DOHH2 (cell line): ENCODE measurements around the gene VIL1.

Source experiments
- H3F3A ChIP-seq: fragments of 200-600 bp; sonication (generic), shearing (Covaris generic); 2 replicates; pipeline ENCODE4 v1.6.0; 2016; ENCODE audit warnings: antibody characterized with exemption, mild to moderate bottlenecking; ENCODE audit not compliant: control insufficient read depth, insufficient read depth
- H3K27ac ChIP-seq: fragments of 200-600 bp; sonication (generic); 2 replicates; pipeline ENCODE4 v1.5.1; 2014; ENCODE audit warnings: low read depth, mild to moderate bottlenecking, low read length, moderate library complexity
- H3K27me3 ChIP-seq: fragments of 200-600 bp; sonication (generic); 2 replicates; pipeline ENCODE4 v1.6.1; 2014; ENCODE audit warnings: mild to moderate bottlenecking, low read length, mixed read lengths; ENCODE audit not compliant: control insufficient read depth
- H3K36me3 ChIP-seq: fragments of 200-600 bp; sonication (generic); 2 replicates; pipeline ENCODE4 v1.6.1; 2014; ENCODE audit warnings: mild to moderate bottlenecking, low read length, moderate library complexity, mixed read lengths; ENCODE audit not compliant: control insufficient read depth
- H3K4me1 ChIP-seq: fragments of 200-600 bp; sonication (generic); 2 replicates; pipeline ENCODE4 v1.6.1; 2014; ENCODE audit warnings: mild to moderate bottlenecking, low read length, mixed read lengths; ENCODE audit not compliant: control insufficient read depth
- H3K4me2 ChIP-seq: fragments of 200-600 bp; sonication (generic); 2 replicates; pipeline ENCODE4 v1.6.0; 2014; ENCODE audit warnings: mild to moderate bottlenecking, low read length, moderate library complexity
- H3K4me3 ChIP-seq: fragments of 200-600 bp; sonication (generic); 2 replicates; pipeline ENCODE4 v1.5.1; 2014; ENCODE audit warnings: mild to moderate bottlenecking, low read length, mixed read lengths
- H3K79me2 ChIP-seq: fragments of 200-600 bp; sonication (generic); 2 replicates; pipeline ENCODE4 v1.6.1; 2014; ENCODE audit warnings: mild to moderate bottlenecking, low read length, mixed read lengths; ENCODE audit not compliant: control insufficient read depth
- H3K9me2 ChIP-seq: fragments of 200-600 bp; sonication (generic); replicated peaks from 2 replicates; pipeline ENCODE4 v1.6.1; 2014; ENCODE audit warnings: mild to moderate bottlenecking, low read length, mixed read lengths; ENCODE audit not compliant: control insufficient read depth
- H3K9me3 ChIP-seq: fragments of 200-600 bp; sonication (generic); 2 replicates; pipeline ENCODE4 v1.6.1; 2014; ENCODE audit warnings: antibody characterized with exemption, low read length, mixed read lengths; ENCODE audit not compliant: control insufficient read depth, insufficient read depth
- H4K20me1 ChIP-seq: fragments of 200-600 bp; sonication (generic); 2 replicates; pipeline ENCODE4 v1.6.0; 2014; ENCODE audit warnings: low read depth, mild to moderate bottlenecking, antibody characterized with exemption, low read length, moderate library complexity; ENCODE audit not compliant: control insufficient read depth, insufficient read depth
- CTCF ChIP-seq: fragments of 200-600 bp; sonication (generic); IDR thresholded peaks from one replicate; pipeline ENCODE4 v1.5.1; 2014; ENCODE audit warnings: antibody characterized with exemption, mild to moderate bottlenecking, low read depth, low read length; ENCODE audit not compliant: poor library complexity, severe bottlenecking
- EZH2phosphoT487 ChIP-seq: fragments of 200-600 bp; sonication (generic); IDR thresholded peaks from 2 replicates; pipeline ENCODE4 v1.6.1; 2017; ENCODE audit warnings: borderline replicate concordance, mild to moderate bottlenecking, antibody characterized with exemption, low read length, moderate library complexity, mixed read lengths

Gene VIL1

GRCh38 chr2:218381916-218382366, 37.0 kb upstream of the VIL1 start, which contains the start of gene SLC11A1:
Gene SLC11A1, plus strand, starts transcription at chr2:218382273. Its CDS starts 96 bp downstream, at chr2:218382369.
- Histone ChIP-seq H3K4me2 (peak within 1 kb of the TSS; percentile 59), H3K27ac (no peak within 1 kb of the TSS), H3F3A (no peaks in the 10 kb centered on the region; the same call in 1 of the 2 replicates), H3K79me2 (no peaks in the 10 kb centered on the region), H3K27me3 (peaks cover 5% of the 10 kb centered on the region; the same call in 1 of the 2 replicates), H3K4me3 (peak within 1 kb of the TSS; percentile 38), H3K9me2 (no peaks in the 10 kb centered on the region), H3K4me1 (peaks cover 17% of the 10 kb centered on the region), H3K9me3 (no peaks in the 10 kb centered on the region), H3K36me3 (no peaks in the 10 kb centered on the region), H4K20me1 (0 out of 2 replicates have a peak, but pooled peaks cover 2% of the 10 kb centered on the region)
- TF ChIP-seq EZH2phosphoT487, result no peak
- no peak for TF ChIP-seq CTCF

- 0 out of 2 replicates have a peak, but pooled peaks cover 2% of the 10 kb centered on the region for H4K20me1 ChIP-seq
- H3K27ac ChIP-seq, result no peak overlapping the region
- H3K36me3 ChIP-seq, result no peaks in the 10 kb centered on the region
- TF ChIP-seq CTCF (no peak), EZH2phosphoT487 (no peak)
- peaks cover 23% of the 10 kb centered on the region for H3K4me1 ChIP-seq
- H3K4me3 ChIP-seq, result no peak overlapping the region
- no peaks in the 10 kb centered on the region; the same call in 1 of the 2 replicates for H3F3A ChIP-seq
- no peaks in the 10 kb centered on the region for H3K9me2 ChIP-seq
- H3K9me3 ChIP-seq, result no peaks in the 10 kb centered on the region
- no peak overlapping the region for H3K4me2 ChIP-seq
- peaks cover 5% of the 10 kb centered on the region; the same call in 1 of the 2 replicates for H3K27me3 ChIP-seq
- H3K79me2 ChIP-seq, result no peaks in the 10 kb centered on the region
These were observed 36.1 kb upstream of the VIL1 start for GRCh38 chr2:218382785-218383184.

GRCh38 chr2:218383892-218384519, 34.9 kb upstream of the VIL1 start:
- no peak overlapping the region for H3K4me3 ChIP-seq
- H3K4me1 ChIP-seq, result peaks cover 23% of the 10 kb centered on the region
- H3K9me3 ChIP-seq, result no peaks in the 10 kb centered on the region
- TF ChIP-seq EZH2phosphoT487 (no peak), CTCF (no peak)
- H3K36me3 ChIP-seq, result no peaks in the 10 kb centered on the region
- peaks cover 5% of the 10 kb centered on the region; the same call in 1 of the 2 replicates for H3K27me3 ChIP-seq
- H3K4me2 ChIP-seq, result no peak overlapping the region
- no peaks in the 10 kb centered on the region for H3K9me2 ChIP-seq
- H4K20me1 ChIP-seq, result 0 out of 2 replicates have a peak, but pooled peaks cover 2% of the 10 kb centered on the region
- H3F3A ChIP-seq, result no peaks in the 10 kb centered on the region
- no peak overlapping the region for H3K27ac ChIP-seq
- no peaks in the 10 kb centered on the region for H3K79me2 ChIP-seq
